A549 treated with RU486 at 1 μM for 4 hours (cell line): Measurements from ENCODE around the gene HCFC1R1. TPM values are rescaled to one million over a fixed set of nuclear protein-coding genes. Genes with fewer than 3 reads are reported as not detected.

Source experiments
- total RNA-seq: library from RNA; stranded (reverse); fragments of 200-300 nt; extraction: Qiagen RNA extraction; gene quantifications from 5 replicates; pipeline ENCODE4 v1.2.3, GENCODE V29; 2022; ENCODE audit warnings: low read depth

Gene HCFC1R1, protein sequence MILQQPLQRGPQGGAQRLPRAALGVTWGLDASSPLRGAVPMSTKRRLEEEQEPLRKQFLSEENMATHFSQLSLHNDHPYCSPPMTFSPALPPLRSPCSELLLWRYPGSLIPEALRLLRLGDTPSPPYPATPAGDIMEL
- total RNA-seq = 216 to 280 TPM (median 222 TPM) in 5 replicates

DNA sequence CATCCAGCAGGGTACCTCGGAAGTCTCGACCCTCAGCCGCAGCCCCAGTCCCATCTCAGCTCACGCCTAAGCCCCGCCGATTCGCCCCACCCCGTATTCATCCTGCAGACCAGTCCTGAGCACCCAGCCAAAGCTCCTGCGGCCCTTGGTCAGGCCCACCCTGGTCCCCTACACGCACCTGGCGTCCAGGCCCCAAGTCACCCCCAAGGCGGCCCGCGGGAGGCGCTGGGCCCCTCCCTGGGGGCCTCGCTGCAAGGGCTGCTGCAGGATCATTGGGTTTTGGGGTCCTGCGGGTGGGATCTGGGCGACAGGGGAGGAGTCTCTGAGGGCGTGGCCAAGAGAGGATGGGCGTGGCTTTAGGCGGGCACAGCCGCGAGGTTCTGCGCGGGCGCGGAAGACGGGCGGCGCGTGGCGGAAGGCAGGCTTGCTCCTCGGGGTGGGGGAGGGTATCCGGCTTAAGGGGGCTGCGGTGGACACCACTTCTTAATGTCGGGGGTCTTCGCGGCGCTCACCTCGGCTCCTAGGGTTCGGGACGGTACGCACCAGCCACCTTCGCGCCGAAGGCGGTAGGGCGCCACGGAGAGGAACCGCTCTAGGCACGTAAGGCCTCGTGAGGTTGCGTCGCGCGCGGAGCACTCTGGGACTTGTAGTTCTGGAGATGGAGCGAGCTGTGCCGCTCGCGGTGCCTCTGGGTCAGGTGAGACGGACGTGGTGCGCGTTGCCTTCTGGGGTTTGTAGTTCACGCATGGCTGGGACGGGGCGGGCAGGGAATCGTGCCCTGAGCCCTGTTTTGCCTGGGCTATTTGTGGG is at the start of gene HCFC1R1, which contains the start of gene THOC6:
TSS of gene HCFC1R1 (minus strand) at position 274 of the 810 bp plus-strand sequence. CDS start at position 273, 1 bp downstream.
TSS of gene THOC6 (plus strand) at position 367 of the 810 bp plus-strand sequence. CDS start at position 659, 292 bp downstream.

DNA sequence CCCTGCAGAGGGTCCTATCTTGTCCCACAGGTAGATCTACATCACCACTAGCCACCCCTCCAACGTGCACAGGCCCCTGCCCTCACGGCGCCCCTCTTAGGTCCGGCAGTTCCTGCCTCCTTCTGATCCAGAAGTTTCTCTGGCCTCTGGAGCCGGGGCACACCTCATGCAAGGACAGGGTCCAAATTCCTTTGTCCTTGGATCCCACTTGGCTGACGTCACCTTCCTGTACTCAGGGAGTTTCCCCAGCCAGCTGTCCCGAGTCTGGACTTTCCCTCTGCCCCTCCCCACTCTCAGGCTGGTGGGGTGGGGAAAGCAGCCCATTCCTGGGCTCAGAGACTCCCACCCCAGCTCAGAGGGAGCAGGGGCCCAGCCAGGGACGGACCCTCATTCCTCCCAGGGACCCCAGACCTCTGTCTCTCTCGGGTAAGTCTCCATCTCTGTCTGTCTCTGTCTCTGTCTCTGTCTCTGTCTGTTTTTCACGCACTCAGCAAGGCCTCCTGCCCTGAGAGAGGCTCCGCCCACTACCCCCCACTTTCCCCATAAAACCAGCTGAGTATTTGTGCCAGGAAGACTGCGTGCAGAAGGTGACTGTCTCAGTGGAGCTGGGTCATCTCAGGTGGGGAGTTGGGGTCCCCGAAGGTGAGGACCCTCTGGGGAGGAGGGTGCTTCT is 41.5 kb upstream of the HCFC1R1 start, which contains the start of gene IL32:
TSS of gene IL32 (plus strand) at position 572 of the 673 bp plus-strand sequence. CDS start 172 bp downstream, outside the sequence.

DNA sequence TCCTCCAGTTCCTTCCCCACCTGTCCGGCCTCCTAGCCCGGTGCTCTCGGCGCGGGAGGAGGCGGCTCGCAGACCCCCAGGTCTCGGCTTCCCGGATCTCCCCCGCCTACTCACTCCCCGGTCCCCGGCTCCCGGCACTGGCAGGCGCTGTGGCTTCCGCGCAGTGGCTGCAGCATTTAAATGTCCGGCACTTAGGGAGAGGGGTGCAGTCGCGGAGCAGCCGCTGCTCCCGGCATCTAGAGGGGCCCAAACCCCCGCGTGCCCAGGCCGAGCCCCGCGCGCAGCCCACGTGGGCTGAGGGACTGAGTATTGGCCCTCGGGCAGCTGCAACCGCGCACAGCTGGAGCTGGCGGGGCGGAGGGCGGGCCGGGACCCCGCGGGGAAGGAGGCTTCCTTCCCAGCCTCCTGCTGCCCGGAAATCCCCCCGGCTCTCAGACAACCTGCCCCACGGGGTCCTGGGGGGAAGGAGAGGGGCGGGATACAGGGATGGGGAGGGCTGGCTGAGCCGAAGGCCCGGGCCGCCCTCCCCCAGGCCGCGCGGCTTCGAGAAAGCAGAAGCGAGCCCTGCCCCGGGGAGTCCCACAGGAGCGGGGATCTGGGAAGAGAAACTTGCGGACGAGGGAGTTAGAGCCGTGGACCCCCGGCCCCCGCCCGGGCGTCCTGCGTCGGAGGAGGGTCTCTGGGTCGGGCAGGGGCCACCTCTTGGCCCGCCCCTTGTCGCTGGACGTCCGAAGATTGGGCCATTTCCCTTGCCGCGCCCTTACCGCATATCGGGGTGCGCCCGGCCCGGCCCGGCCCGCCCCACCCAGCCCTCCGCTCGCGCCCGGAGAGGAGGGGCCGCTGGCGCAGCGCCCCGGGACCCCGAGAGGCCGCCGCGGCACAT is 22.3 kb upstream of the HCFC1R1 start, which contains the start of gene MMP25:
TSS of gene MMP25 (plus strand) at position 804 of the 883 bp plus-strand sequence. CDS start 357 bp downstream, outside the sequence.

DNA sequence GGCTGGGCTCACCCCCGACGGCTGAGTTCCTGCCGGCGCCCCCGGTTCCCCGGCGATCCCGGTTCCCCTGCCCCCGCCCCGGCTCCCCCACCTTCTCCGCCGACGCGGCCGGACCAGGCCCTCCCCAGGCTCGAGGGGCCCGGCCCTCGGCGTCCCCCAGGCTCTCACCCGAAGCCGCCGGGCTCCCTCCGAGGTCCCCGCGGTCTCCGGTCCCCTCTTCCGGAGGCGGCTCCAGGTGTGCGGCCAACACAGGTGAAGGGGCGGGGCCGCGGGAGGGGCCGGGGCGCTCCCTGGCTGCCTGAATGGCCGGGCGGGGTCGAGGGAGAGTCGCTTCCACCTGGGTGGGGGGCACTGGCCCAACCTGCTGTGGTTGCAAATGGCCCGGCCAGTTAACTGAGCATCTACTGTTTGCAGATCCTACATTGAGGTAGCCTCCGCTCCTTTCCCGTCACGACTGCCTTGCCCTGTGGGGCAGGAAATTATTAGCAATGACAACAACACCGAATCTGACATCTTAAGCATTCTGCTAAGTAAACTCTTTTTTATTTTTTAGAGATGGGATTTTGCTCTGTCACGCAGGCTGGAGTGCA is 13.1 kb upstream of the HCFC1R1 start, which contains the start of gene BICDL2:
TSS of gene BICDL2 (minus strand) at position 219 of the 590 bp plus-strand sequence. CDS start 1,448 bp downstream, outside the sequence.

DNA sequence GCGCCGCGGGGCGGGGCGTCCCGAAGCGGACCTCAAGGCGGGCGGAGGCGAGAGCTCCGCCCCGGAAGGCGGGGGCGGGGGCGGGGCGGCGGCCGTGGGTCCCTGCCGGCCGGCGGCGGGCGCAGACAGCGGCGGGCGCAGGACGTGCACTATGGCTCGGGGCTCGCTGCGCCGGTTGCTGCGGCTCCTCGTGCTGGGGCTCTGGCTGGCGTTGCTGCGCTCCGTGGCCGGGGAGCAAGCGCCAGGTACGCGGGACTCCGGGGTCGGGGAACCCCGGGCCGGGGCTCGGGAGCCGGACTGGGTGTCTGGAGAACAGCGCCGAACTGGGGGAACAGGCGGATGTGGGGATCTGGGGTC is 3.5 kb downstream of the HCFC1R1 start, which contains the start of gene TNFRSF12A:
TSS of gene TNFRSF12A (plus strand) at position 122 of the 357 bp plus-strand sequence. CDS start at position 152, 30 bp downstream.

DNA sequence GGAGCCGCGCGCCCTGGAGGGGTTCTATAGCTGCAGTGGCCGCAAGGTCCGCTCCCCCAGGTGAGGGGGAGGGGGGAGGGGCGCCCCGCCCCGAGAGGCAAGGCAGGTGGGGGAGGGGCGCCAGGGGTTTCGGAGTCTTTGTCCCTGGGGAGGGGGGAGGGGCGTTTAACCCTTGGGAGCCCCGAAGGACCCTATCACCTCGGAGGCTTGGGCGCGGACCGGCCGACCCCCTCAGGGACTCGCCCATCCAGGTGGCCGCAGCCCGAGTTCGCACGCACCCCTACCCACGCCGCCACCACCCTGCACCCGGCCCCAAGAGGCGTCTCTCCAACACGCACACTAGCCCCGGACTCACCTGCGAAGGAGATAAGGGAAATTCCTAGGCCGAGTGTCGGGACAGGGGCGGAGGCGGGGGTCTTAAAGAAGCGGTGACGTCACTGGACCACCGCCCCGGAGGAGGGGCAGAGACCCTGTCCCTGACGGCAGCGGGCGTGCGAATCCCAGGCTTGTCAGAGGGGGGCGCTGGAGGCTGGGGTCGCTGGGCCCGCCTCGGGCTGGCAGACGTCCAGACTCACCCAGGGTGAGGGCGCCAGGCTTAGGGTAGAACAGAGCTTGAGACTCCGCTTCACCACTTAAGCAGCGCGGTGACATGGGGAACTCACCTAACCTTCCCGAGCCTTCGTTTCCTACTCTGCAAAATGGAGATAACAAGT is 5.8 kb downstream of the HCFC1R1 start, which contains the start of gene CLDN6:
TSS of gene CLDN6 (minus strand) at position 390 of the 713 bp plus-strand sequence. CDS start 2,162 bp downstream, outside the sequence.

DNA sequence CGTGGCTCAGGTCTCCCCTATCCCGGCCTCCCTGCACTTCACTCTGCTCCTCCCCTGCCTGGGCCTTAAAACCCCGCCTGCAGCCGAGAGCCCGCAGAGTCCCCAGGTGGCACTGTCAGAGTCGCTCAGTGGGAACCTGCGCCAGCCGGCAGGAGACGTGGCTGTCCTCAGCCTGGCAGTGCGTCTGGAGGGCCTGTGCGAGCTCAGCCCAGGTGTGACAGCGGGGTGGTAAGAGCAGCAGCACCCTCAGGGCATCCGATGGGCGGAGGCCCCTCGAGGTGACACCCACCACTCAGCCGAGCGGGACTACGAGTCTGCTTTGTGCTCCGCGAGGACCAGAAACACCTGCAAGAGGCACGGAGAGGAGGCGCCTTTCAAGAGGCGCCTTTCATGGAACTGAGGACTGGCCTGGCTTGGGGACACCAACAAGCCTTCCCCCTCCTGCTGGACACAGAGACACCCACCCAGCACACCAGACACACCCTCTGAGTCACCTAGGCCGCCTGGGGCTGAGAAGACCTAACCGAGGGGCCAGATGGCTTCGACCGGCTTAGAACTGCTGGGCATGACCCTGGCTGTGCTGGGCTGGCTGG is 10.8 kb downstream of the HCFC1R1 start, which contains the start of gene CLDN9:
TSS of gene CLDN9 (plus strand) at position 96 of the 593 bp plus-strand sequence. CDS start at position 536, 440 bp downstream.

DNA sequence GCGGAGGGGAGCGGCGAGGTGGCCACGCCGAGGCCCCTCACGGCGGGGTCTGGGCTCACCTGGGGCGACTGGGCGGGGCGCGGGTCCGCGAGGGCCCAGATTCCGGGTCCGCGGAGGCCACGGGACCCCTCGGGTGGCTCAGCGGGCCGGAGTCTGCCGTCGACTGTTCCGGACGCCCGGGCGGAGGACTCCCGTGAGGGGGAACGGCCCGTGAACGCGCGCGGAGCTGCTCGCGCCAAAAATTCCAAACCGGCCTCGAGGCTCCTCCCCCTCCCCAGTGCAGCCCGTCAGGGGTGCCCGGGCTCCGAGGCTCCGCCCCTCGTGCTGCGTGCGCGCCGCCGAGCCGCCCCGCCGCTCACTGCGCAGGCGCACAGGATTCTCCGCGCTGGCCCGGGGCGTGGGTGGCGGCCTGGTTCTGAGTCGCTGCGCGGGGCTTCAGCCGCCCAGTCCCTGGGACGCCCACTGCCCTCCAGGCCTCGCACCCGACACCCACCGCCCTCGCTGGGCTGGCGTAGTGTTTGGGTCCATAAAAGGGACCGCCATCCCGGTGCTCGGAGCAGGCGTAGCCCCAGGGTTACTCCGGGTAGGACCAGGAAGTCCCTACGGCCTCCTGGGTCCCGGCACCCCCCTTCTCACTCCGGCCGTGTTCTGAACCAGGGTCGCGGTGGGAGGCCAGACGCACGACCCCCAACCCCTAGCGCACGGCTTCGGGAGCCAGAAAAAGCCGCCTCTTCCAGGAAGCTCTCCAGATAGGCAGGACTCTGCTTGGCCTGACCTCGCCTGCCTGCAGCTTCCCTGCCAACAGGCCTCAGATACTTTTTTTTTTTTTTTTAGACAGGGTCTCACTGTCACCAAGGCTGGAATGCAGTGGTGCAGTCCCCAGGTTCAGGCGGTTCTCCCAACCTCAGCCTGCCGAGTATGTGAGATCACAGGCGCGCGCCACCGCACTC is 43.2 kb downstream of the HCFC1R1 start, which contains the start of gene PKMYT1:
TSS of gene PKMYT1 (minus strand) at position 220 of the 950 bp plus-strand sequence. CDS start 789 bp downstream, outside the sequence.

Other genes starting within 250 kb of the HCFC1R1 start
- gene ELOB, start 246.7 kb downstream of the HCFC1R1 start, total RNA-seq = 436 to 538 TPM (median 483 TPM) in 5 replicates
- 0.09 TPM in 1 of 5 replicates, not detected in the others for gene PRSS33, start 236.4 kb downstream of the HCFC1R1 start, total RNA-seq
- gene PRSS41, start 225.5 kb downstream of the HCFC1R1 start, total RNA-seq = not detected in 5 replicates
- gene PRSS21, start 206.7 kb downstream of the HCFC1R1 start, total RNA-seq = 0.21 to 0.30 TPM in 2 of 5 replicates, not detected in the others
- gene ZG16B, start 193.6 kb downstream of the HCFC1R1 start, total RNA-seq = 0.73 to 1.3 TPM (median 0.93 TPM) in 5 replicates
- gene PRSS22, start 165.8 kb downstream of the HCFC1R1 start, total RNA-seq = 1.6 to 3.1 TPM (median 2.2 TPM) in 5 replicates
- gene FLYWCH2, start 140.7 kb downstream of the HCFC1R1 start, total RNA-seq = 45.9 to 60.3 TPM (median 51.6 TPM) in 5 replicates
- gene FLYWCH1, start 112.0 kb downstream of the HCFC1R1 start, total RNA-seq = 19.5 to 28.3 TPM (median 27.5 TPM) in 5 replicates
- gene KREMEN2, start 59.7 kb downstream of the HCFC1R1 start, total RNA-seq = 1.3 to 2.4 TPM (median 2.3 TPM) in 5 replicates
- 28.8 to 45.8 TPM (median 37.2 TPM) in 5 replicates for gene PAQR4, start 54.6 kb downstream of the HCFC1R1 start, total RNA-seq
- 57.5 to 96.6 TPM (median 92.5 TPM) in 5 replicates for gene PKMYT1, start 43.5 kb downstream of the HCFC1R1 start, total RNA-seq
- gene CLDN9, start 11.0 kb downstream of the HCFC1R1 start, total RNA-seq = 0.30 to 0.55 TPM (median 0.50 TPM) in 5 replicates
- gene CLDN6, start 5.8 kb downstream of the HCFC1R1 start, total RNA-seq = 0.19 to 0.74 TPM (median 0.34 TPM) in 5 replicates
- gene TNFRSF12A, start 3.6 kb downstream of the HCFC1R1 start, total RNA-seq = 477 to 677 TPM (median 627 TPM) in 5 replicates
- gene THOC6, start 93 bp upstream of the HCFC1R1 start, total RNA-seq = 21.6 to 33.9 TPM (median 32.7 TPM) in 5 replicates
- not detected in 5 replicates for gene BICDL2, start 13.0 kb upstream of the HCFC1R1 start, total RNA-seq
- 0.49 to 1.0 TPM (median 0.79 TPM) in 5 replicates for gene MMP25, start 22.6 kb upstream of the HCFC1R1 start, total RNA-seq
- gene IL32, start 41.7 kb upstream of the HCFC1R1 start, total RNA-seq = 23.0 to 38.0 TPM (median 28.2 TPM) in 5 replicates
- not detected in 5 replicates for gene ZSCAN10, start 75.4 kb upstream of the HCFC1R1 start, total RNA-seq
- gene ZNF205, start 88.6 kb upstream of the HCFC1R1 start, total RNA-seq = 9.2 to 14.3 TPM (median 13.2 TPM) in 5 replicates
- gene ZNF213, start 111.1 kb upstream of the HCFC1R1 start, total RNA-seq = 7.7 to 13.2 TPM (median 10.8 TPM) in 5 replicates
- gene OR1F1, start 164.3 kb upstream of the HCFC1R1 start, total RNA-seq = 0.23 to 0.48 TPM (median 0.29 TPM) in 5 replicates
- 7.5 to 9.6 TPM (median 8.9 TPM) in 5 replicates for gene ZNF200, start 211.2 kb upstream of the HCFC1R1 start, total RNA-seq
- gene MEFV, start 232.7 kb upstream of the HCFC1R1 start, total RNA-seq = not detected in 5 replicates